Measurements from ENCODE around the gene MED9. TPM values are rescaled to one million over a fixed set of nuclear protein-coding genes. Genes with fewer than 3 reads are reported as not detected.

The MED9 gene
- total RNA-seq, 1 donor from 2014 or later = 18.9 TPM

DNA sequence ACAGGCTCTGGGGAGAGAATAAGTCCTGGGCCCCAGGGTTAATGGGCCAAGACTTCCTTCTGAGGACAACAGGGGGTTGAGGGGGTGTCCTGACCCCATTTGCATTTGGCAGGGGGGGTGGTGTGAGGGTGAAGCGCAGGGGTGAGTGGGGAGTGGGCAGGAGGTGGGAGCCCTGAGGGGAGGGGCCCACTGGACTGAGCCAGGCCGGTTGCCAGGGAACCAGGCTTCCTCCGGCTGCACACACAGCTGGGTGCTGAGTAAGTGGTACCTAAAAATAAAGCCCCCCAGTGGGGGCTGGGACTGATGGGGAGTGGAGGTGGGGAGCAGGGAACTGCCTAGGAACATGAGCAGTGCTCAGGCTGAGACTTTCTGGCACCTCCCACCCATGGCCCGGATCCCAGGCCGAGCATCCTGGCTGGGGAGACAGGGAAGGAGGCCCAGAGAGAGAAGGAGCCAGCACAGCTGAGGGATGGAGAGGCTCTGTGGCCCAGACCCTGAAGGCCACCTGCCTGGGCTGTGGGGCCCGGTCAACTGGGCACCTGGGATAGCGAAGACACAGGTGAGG, 26.8 kb downstream of the MED9 start:
- no peak overlapping the region for H3K4me3 ChIP-seq
- no peak overlapping the region for H3K27ac ChIP-seq
- H3K4me1 ChIP-seq = no peaks in the 10 kb centered on the region
- TF ChIP-seq POLR2A (IDR thresholded peaks at IDR 0.05) (no peak), POLR2AphosphoS5 (IDR thresholded peaks at IDR 0.05; ENCODE audit: insufficient read depth in 1 of 2, low read depth in 1 of 2) (no peak)
- TF ChIP-seq, protein P1, sequence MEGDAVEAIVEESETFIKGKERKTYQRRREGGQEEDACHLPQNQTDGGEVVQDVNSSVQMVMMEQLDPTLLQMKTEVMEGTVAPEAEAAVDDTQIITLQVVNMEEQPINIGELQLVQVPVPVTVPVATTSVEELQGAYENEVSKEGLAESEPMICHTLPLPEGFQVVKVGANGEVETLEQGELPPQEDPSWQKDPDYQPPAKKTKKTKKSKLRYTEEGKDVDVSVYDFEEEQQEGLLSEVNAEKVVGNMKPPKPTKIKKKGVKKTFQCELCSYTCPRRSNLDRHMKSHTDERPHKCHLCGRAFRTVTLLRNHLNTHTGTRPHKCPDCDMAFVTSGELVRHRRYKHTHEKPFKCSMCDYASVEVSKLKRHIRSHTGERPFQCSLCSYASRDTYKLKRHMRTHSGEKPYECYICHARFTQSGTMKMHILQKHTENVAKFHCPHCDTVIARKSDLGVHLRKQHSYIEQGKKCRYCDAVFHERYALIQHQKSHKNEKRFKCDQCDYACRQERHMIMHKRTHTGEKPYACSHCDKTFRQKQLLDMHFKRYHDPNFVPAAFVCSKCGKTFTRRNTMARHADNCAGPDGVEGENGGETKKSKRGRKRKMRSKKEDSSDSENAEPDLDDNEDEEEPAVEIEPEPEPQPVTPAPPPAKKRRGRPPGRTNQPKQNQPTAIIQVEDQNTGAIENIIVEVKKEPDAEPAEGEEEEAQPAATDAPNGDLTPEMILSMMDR (IDR thresholded peaks at IDR 0.05) = no peak
- no peak for DNase-seq (ENCODE audit: extremely low spot score in 2 of 2)
- no peaks in the 10 kb centered on the region for H3K36me3 ChIP-seq
- H3K9me3 ChIP-seq = no peaks in the 10 kb centered on the region
- H3K27me3 ChIP-seq = no peaks in the 10 kb centered on the region
- intact Hi-C loops (cut with DNase I) = loop anchor here (10.0 kb wide), 1 partner anchor 141 kb away; no protein-coding TSS in a partner anchor

- intact Hi-C loops (cut with DNase I) = loop anchor here (10.0 kb wide), 1 partner anchor 140 kb away; no protein-coding TSS in a partner anchor
- TF ChIP-seq POLR2A (IDR thresholded peaks at IDR 0.05) = no peak
- TF ChIP-seq, protein P1 (IDR thresholded peaks at IDR 0.05) = no peak
- no peak for TF ChIP-seq POLR2AphosphoS5 (IDR thresholded peaks at IDR 0.05; ENCODE audit: insufficient read depth in 1 of 2, low read depth in 1 of 2)
These were observed 27.7 kb downstream of the MED9 start for GRCh38 chr17:17504341-17505140.

DNA sequence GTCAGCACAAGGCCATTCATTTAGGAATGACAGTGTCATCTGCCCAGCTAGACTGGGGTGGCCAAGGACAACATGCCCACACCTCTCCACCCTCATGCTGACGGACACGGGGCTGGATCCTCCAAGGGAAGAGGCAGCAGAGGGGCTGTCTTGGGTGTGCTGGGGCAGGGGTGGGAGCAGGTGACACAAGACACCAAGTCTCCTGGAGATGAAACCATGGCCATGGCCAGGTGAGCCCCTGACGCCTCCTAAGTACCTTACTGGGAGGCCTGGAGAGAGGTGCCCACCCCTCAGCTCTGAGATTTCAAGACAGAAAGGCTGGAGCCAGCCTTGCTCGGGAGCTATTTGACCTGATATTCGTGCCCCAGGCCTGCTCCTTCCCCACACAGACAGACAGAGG, 28.4 kb downstream of the MED9 start:
- Histone ChIP-seq H3K4me1 (no peaks in the 10 kb centered on the region), H3K36me3 (no peaks in the 10 kb centered on the region), H3K9me3 (no peaks in the 10 kb centered on the region), H3K4me3 (no peak overlapping the region), H3K27ac (no peak overlapping the region), H3K27me3 (no peaks in the 10 kb centered on the region)
- DNase-seq (ENCODE audit: extremely low spot score in 2 of 2) = no peak
- TF ChIP-seq, protein P1 (IDR thresholded peaks at IDR 0.05) = no peak
- TF ChIP-seq POLR2A (IDR thresholded peaks at IDR 0.05) (no peak), POLR2AphosphoS5 (IDR thresholded peaks at IDR 0.05; ENCODE audit: insufficient read depth in 1 of 2, low read depth in 1 of 2) (no peak)
- intact Hi-C loops (cut with DNase I) = loop anchor here (10.0 kb wide), 1 partner anchor 140 kb away; no protein-coding TSS in a partner anchor

More at GRCh38 chr17:17504341-17505140, 27.7 kb downstream of the MED9 start:
- Histone ChIP-seq H3K27ac (no peak overlapping the region), H3K4me3 (no peak overlapping the region), H3K27me3 (no peaks in the 10 kb centered on the region), H3K9me3 (no peaks in the 10 kb centered on the region), H3K36me3 (no peaks in the 10 kb centered on the region), H3K4me1 (no peaks in the 10 kb centered on the region)
- DNase-seq (ENCODE audit: extremely low spot score in 2 of 2) = no peak

- H3K27ac ChIP-seq = no peak overlapping the region
- intact Hi-C loops (cut with DNase I) = loop anchor here (10.0 kb wide), 1 partner anchor 139 kb away; no protein-coding TSS in a partner anchor
These were observed 28.9 kb downstream of the MED9 start for GRCh38 chr17:17505610-17506171.

More at GRCh38 chr17:17505610-17506171, 28.9 kb downstream of the MED9 start:
- Histone ChIP-seq H3K4me3 (no peak overlapping the region), H3K9me3 (no peaks in the 10 kb centered on the region), H3K27me3 (no peaks in the 10 kb centered on the region), H3K4me1 (no peaks in the 10 kb centered on the region), H3K36me3 (no peaks in the 10 kb centered on the region)
- no peak for DNase-seq (ENCODE audit: extremely low spot score in 2 of 2)
- TF ChIP-seq, protein P1 (IDR thresholded peaks at IDR 0.05) = no peak
- no peak for TF ChIP-seq POLR2A (IDR thresholded peaks at IDR 0.05)
- TF ChIP-seq POLR2AphosphoS5 (IDR thresholded peaks at IDR 0.05; ENCODE audit: insufficient read depth in 1 of 2, low read depth in 1 of 2) = no peak

Measured in vagina (tissue), 2 donors.